Smooth muscle cell (in vitro differentiated cells): ENCODE results near the gene GPR160. TPM values are rescaled to one million over a fixed set of nuclear protein-coding genes. Genes with fewer than 3 reads are reported as not detected.
"Not testable (repeated sequence)": the region's sequence is repeated elsewhere in the genome, so short reads cannot be mapped to it uniquely, and the experiment has no call there.

Experiments used
- DNase-seq: peaks from one replicate; lab custom pipeline; 2025; ENCODE audit not compliant: unreplicated experiment; lab: John Stamatoyannopoulos, UW
- H2AFZ ChIP-seq: fragments of 200-600 bp; sonication (generic); 2 replicates; pipeline ENCODE4 v1.6.0; 2016; ENCODE audit warnings: antibody characterized with exemption, low read depth, mild to moderate bottlenecking
- H3F3A ChIP-seq: fragments of 200-600 bp; sonication (generic); 2 replicates; pipeline ENCODE4 v1.6.0; 2017; ENCODE audit warnings: antibody characterized with exemption, low read depth
- H3K27ac ChIP-seq: fragments of 200-600 bp; sonication (generic); 2 replicates; pipeline ENCODE4 v1.5.1; 2016; ENCODE audit warnings: low read depth, mild to moderate bottlenecking
- H3K27me3 ChIP-seq: fragments of 200-600 bp; sonication (generic); 2 replicates; pipeline ENCODE4 v1.6.1; 2016; ENCODE audit warnings: low read depth, mild to moderate bottlenecking
- H3K36me3 ChIP-seq: fragments of 200-600 bp; sonication (generic); 2 replicates; pipeline ENCODE4 v1.5.1; 2016; ENCODE audit warnings: low read depth
- H3K4me1 ChIP-seq: fragments of 200-600 bp; sonication (generic); 2 replicates; pipeline ENCODE4 v1.5.1; 2016; ENCODE audit warnings: low read depth
- H3K4me2 ChIP-seq: fragments of 200-600 bp; sonication (generic); 2 replicates; pipeline ENCODE4 v1.6.0; 2016; ENCODE audit warnings: mild to moderate bottlenecking
- H3K4me3 ChIP-seq: fragments of 200-600 bp; sonication (generic); 2 replicates; pipeline ENCODE4 v1.5.1; 2016; ENCODE audit warnings: mild to moderate bottlenecking
- H3K79me2 ChIP-seq: fragments of 200-600 bp; sonication (generic); 2 replicates; pipeline ENCODE4 v1.6.0; 2016; ENCODE audit warnings: low read depth, mild to moderate bottlenecking
- H3K9ac ChIP-seq: fragments of 200-600 bp; sonication (generic); 2 replicates; pipeline ENCODE4 v1.6.0; 2016; ENCODE audit warnings: low read depth
- H3K9me3 ChIP-seq: fragments of 200-600 bp; sonication (generic); replicated peaks from 2 replicates; pipeline ENCODE4 v1.5.1; 2016; ENCODE audit warnings: low read depth
- H4K20me1 ChIP-seq: fragments of 200-600 bp; sonication (generic); 2 replicates; pipeline ENCODE4 v1.6.0; 2016; ENCODE audit warnings: low read depth
- WGBS: methylation state at CpG from one replicate; pipeline ENCODE4 v1.1.7; 2016; ENCODE audit warnings: low lambda C conversion rate; 5-methylcytosine and 5-hydroxymethylcytosine counted together
- polyA plus RNA-seq: library from polyadenylated mRNA; unstranded; fragments of >200 nt; fragmentation: Nextera tagmentation; extraction: Ambion mirVana; gene quantifications from 2 replicates; pipeline ENCODE4 v1.2.1, GENCODE V29; 2016
- total RNA-seq: library from RNA; depleted of rRNA; stranded (reverse); fragments of >200 nt; gene quantifications from 2 replicates; pipeline ENCODE4 v1.2.3, GENCODE V29; 2014
- TF ChIP-seq, protein P1 (sequence below): fragments of 200-600 bp; sonication (generic); IDR thresholded peaks from 2 replicates; pipeline ENCODE4 v1.5.1; 2017; ENCODE audit warnings: borderline replicate concordance, mild to moderate bottlenecking, antibody characterized with exemption; ENCODE audit not compliant: insufficient read depth, poor library complexity, severe bottlenecking

The GPR160 gene
- total and polyA plus RNA-seq, 2 experiments from 2014 or later, result 0.83 to 2.3 TPM

DNA sequence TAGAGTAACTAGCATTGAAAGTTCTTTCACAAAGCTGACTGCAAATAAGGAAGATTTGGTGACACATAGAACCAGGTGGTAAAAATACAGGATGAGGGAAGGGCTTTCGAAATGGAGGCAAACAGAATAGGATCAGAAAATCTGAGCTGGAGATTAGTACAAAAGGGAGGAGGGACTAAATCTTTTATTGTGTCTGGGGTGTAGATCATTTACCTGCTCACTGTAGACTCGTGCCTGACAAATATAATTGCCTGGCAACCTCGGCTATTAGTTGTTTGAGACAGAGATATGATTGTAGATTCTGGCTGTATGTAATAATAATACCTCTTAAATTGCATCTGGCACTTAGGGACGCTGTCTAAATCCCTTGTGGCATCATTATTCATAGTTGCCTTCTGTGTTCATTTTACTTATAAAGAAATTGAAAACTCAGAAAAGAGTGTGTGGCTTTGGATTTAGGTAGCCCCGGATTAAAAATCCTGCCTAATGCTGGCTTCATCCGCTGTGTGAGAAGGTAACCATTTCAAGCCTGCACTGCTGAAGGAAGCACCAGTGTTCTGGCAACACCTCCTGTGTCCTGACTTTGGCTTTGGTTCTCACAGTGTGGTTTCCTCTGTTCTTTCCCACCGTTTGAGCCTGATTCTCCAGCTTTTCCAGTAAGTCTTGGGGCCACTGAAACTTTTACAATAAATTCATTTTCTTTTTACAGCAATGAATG, 25.0 kb upstream of the GPR160 start:
- WGBS, result 84% methylated on average over 7 of the region's 7 CpGs
- no peak overlapping the region for H3K27ac ChIP-seq
- no peak for DNase-seq
- no peaks in the 10 kb centered on the region for H4K20me1 ChIP-seq
- H3F3A ChIP-seq, result no peaks in the 10 kb centered on the region
- H3K79me2 ChIP-seq, result no peaks in the 10 kb centered on the region
- TF ChIP-seq, protein P1, sequence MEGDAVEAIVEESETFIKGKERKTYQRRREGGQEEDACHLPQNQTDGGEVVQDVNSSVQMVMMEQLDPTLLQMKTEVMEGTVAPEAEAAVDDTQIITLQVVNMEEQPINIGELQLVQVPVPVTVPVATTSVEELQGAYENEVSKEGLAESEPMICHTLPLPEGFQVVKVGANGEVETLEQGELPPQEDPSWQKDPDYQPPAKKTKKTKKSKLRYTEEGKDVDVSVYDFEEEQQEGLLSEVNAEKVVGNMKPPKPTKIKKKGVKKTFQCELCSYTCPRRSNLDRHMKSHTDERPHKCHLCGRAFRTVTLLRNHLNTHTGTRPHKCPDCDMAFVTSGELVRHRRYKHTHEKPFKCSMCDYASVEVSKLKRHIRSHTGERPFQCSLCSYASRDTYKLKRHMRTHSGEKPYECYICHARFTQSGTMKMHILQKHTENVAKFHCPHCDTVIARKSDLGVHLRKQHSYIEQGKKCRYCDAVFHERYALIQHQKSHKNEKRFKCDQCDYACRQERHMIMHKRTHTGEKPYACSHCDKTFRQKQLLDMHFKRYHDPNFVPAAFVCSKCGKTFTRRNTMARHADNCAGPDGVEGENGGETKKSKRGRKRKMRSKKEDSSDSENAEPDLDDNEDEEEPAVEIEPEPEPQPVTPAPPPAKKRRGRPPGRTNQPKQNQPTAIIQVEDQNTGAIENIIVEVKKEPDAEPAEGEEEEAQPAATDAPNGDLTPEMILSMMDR, result no peak
- H3K9ac ChIP-seq, result no peak overlapping the region
- no peak overlapping the region for H3K4me3 ChIP-seq
- no peak overlapping the region for H2AFZ ChIP-seq
- H3K4me2 ChIP-seq, result no peak overlapping the region
- no peaks in the 10 kb centered on the region for H3K27me3 ChIP-seq
- H3K36me3 ChIP-seq, result no peaks in the 10 kb centered on the region
- H3K9me3 ChIP-seq, result no peaks in the 10 kb centered on the region
- H3K4me1 ChIP-seq, result no peaks in the 10 kb centered on the region

DNA sequence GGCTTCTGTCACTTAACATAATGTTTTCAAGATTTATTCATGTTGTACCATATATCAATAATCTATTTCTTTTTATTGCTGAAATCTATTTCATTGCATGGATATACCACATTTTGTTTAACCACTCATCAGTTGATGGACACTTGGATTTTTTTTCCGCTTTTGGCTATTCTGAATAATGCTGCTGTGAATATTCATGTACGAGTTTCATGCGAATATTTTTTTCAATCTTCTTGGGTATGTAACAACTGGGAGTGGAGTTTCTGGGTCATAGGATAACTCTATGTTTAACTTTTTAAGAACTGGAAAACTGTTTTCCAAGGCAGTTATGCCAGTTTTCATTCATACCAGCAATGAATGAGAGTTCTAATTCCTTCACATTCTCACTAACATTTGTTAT, 21.7 kb upstream of the GPR160 start:
- no peaks in the 10 kb centered on the region for H3K79me2 ChIP-seq
- no peaks in the 10 kb centered on the region for H3F3A ChIP-seq
- no peaks in the 10 kb centered on the region for H3K36me3 ChIP-seq
- TF ChIP-seq, protein P1, result no peak
- no peak overlapping the region for H3K4me3 ChIP-seq
- H3K4me2 ChIP-seq, result no peak overlapping the region
- H3K9ac ChIP-seq, result no peak overlapping the region
- H3K4me1 ChIP-seq, result no peaks in the 10 kb centered on the region
- H2AFZ ChIP-seq, result no peak overlapping the region
- WGBS, result 91% methylated on average over 3 of the region's 3 CpGs
- no peaks in the 10 kb centered on the region for H3K27me3 ChIP-seq
- DNase-seq, result no peak
- no peak overlapping the region for H3K27ac ChIP-seq
- no peaks in the 10 kb centered on the region for H4K20me1 ChIP-seq
- H3K9me3 ChIP-seq, result no peaks in the 10 kb centered on the region

DNA sequence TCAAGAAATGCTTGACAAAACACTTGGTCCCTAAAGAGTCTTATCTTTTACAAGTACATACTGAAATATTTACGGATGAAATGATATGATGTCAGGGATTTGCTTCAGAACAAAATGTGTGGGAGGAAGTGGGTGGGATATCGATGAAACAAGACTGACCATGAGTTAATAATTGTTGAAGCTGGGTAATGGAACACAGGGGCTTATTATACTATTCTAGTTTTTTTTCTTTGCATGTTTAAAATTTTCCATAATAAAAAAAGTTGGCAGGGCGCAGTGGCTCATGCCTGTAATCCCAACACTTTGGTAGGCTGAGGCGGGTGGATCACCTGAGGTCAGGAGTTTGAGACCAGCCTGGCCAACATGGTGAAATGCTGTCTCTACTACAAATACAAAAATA, 18.5 kb upstream of the GPR160 start:
- not testable (repeated sequence) for H3F3A ChIP-seq, H4K20me1 ChIP-seq, H3K27me3 ChIP-seq, H3K4me1 ChIP-seq, H3K36me3 ChIP-seq, H3K9ac ChIP-seq, H3K27ac ChIP-seq, H3K79me2 ChIP-seq, H3K4me2 ChIP-seq, DNase-seq, H3K9me3 ChIP-seq, H3K4me3 ChIP-seq, H2AFZ ChIP-seq
- WGBS, result 89% methylated on average over 4 of the region's 4 CpGs

DNA sequence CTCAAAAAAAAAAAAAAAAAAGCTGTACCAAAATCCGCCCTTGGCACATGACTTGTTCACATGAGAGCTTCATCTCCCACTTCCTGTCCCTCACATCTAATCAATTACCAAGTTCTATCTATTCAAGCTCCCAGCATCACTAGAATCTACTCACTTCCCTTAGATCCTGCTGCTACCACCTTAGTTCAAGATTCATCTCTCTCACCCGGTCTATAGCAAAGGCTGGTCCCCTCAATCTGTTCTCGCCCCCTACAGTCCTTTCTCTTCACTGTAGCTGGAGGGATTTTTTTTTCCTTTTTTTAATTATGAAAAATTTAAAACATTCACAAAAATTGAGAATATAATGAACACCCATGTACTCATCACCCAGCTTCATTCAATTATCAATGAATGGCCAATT, 16.7 kb upstream of the GPR160 start:
- TF ChIP-seq, protein P1, result no peak
- H3K9me3 ChIP-seq, result no peaks in the 10 kb centered on the region
- 79% methylated on average over 3 of the region's 3 CpGs for WGBS
- H3K27me3 ChIP-seq, result peaks cover 5% of the 10 kb centered on the region
- no peak for DNase-seq
- H3K36me3 ChIP-seq, result no peaks in the 10 kb centered on the region
- no peaks in the 10 kb centered on the region for H4K20me1 ChIP-seq
- H3K79me2 ChIP-seq, result no peaks in the 10 kb centered on the region
- H3K4me2 ChIP-seq, result no peak overlapping the region
- H3K4me3 ChIP-seq, result no peak overlapping the region
- H3K27ac ChIP-seq, result no peak overlapping the region
- H3K9ac ChIP-seq, result no peak overlapping the region
- no peak overlapping the region for H2AFZ ChIP-seq
- no peaks in the 10 kb centered on the region for H3F3A ChIP-seq
- H3K4me1 ChIP-seq, result no peaks in the 10 kb centered on the region
